Measurements from ENCODE around the gene POU5F1. TPM values are rescaled to one million over a fixed set of nuclear protein-coding genes. Genes with fewer than 3 reads are reported as not detected.
"Not testable (repeated sequence)": the region's sequence is repeated elsewhere in the genome, so short reads cannot be mapped to it uniquely, and the experiment has no call there.

The POU5F1 gene
- total and polyA plus RNA-seq, 4 donors, result 0.22 to 1.2 (median 0.84) TPM

DNA sequence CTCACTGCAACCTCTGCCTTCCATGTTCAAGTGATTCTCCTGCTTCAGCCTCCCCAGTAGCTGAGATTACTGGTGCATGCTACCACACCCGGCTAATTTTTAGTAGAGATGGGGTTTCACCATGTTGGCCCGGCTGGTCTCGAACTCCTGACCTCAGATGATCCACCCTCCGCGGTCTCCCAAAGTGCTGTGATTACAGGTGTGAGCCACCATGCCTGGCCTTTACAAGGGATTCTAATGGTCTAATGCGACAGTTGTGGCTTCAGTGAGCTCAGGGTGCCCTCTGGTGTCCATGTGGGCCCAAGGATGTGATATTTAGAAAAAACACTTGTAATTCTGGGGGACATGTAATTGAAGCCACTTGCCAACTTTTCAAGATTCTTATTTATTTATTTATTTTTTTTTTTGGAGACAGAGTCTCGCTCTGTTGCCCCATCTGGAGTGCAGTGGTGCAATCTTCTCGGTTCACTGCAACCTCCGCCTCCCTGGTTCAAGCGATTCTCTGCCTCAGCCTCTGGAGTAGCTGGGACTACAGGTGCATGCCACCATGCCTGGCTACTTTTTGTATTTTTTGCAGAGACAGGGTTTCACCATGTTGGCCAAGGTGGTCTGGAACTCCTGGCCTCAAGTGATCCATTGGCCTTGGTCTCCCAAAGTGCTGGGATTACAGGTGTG, 22.1 kb upstream of the POU5F1 start:
- not testable (repeated sequence) for H3K4me3 ChIP-seq (ENCODE audit: low read depth, low read length); H3K27ac ChIP-seq (ENCODE audit: low read depth, low read length); H3K4me1 ChIP-seq (ENCODE audit: control insufficient read depth, insufficient read depth, low read length); H3K27me3 ChIP-seq (ENCODE audit: control insufficient read depth, insufficient read depth, low read length); H3K9me3 ChIP-seq (ENCODE audit: control insufficient read depth, insufficient read depth, low read length); H3K36me3 ChIP-seq (ENCODE audit: control insufficient read depth, insufficient read depth, low read length)
- DNase-seq (ENCODE audit: low read depth in 4 of 6, low spot score in 6 of 6), result peak in 4 of 6 donors; percentile 35 to 81 (median 59)
- WGBS (ENCODE audit: insufficient coverage), result 60% methylated on average over 8 of the region's 10 CpGs

DNA sequence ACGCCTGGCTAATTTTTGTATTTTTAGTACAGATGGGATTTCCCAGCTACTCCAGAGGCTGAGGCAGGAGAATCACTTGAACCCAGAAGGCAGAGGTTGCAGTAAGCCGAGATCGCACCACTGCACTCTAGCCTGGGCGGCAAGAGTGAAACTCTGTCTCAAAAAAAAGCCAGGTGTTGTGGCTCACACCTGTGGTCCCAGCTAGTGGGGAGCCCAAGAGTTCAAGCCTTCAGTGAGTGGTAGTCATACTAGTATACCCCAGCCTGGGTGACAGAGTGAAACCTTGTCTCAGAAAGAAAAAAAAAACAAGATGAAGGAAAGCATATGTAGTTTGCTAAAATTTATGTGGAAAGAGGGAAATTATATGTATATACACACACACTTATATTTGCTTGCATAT, 20.0 kb upstream of the POU5F1 start:
- Histone ChIP-seq H3K27me3 (ENCODE audit: control insufficient read depth, insufficient read depth, low read length) (no peaks in the 10 kb centered on the region), H3K4me3 (ENCODE audit: low read depth, low read length) (no peak overlapping the region), H3K4me1 (ENCODE audit: control insufficient read depth, insufficient read depth, low read length) (no peaks in the 10 kb centered on the region), H3K36me3 (ENCODE audit: control insufficient read depth, insufficient read depth, low read length) (no peaks in the 10 kb centered on the region), H3K27ac (ENCODE audit: low read depth, low read length) (no peak overlapping the region), H3K9me3 (ENCODE audit: control insufficient read depth, insufficient read depth, low read length) (no peaks in the 10 kb centered on the region)
- WGBS (ENCODE audit: insufficient coverage), result 78% methylated on average over 4 of the region's 4 CpGs
- DNase-seq (ENCODE audit: low read depth in 4 of 6, low spot score in 6 of 6), result no peak

DNA sequence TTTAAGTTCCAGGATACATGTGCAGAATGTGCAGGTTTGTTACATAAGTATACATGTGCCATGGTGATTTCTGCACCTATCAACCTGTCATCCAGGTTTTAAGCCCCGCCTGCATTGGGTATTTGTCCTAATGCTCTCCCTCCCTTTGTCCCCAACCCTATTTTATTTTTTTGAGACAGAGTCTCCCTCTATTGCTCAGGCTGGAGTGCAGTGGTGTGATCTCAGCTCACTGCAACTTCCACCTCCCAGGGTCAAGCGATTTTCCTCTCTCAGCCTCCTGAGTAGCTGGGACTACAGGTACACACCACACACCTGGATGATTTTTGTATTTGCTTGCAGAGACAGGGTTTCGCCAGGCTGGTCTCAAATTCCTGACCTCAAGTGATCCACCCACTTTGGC, 18.7 kb upstream of the POU5F1 start:
- WGBS (ENCODE audit: insufficient coverage), result no CpG with 5 or more reads among the region's 3 CpGs
- not testable (repeated sequence) for H3K4me3 ChIP-seq (ENCODE audit: low read depth, low read length); H3K9me3 ChIP-seq (ENCODE audit: control insufficient read depth, insufficient read depth, low read length); H3K36me3 ChIP-seq (ENCODE audit: control insufficient read depth, insufficient read depth, low read length); H3K27me3 ChIP-seq (ENCODE audit: control insufficient read depth, insufficient read depth, low read length); H3K27ac ChIP-seq (ENCODE audit: low read depth, low read length); DNase-seq (ENCODE audit: low read depth in 4 of 6, low spot score in 6 of 6); H3K4me1 ChIP-seq (ENCODE audit: control insufficient read depth, insufficient read depth, low read length)

DNA sequence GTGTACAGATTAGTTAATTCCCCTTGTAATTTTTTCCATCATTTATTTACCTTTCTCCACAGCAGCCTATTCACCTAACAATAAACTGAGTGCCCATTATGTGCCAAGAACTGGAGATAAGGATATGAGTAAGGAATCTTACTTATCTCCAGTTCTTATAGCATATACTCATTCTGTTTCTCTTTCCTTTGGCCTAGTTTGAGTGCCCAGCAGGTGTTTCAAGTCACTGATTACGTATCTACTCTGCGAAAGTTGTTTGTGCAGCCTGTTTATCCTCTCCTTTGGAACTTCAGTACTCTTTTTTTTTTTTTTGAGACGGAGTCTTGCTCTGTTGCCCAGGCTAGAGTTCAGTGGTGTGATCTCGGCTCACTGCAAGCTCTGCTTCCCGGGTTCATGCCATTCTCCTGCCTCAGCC, 17.3 kb upstream of the POU5F1 start:
- Histone ChIP-seq H3K4me1 (ENCODE audit: control insufficient read depth, insufficient read depth, low read length) (no peaks in the 10 kb centered on the region), H3K36me3 (ENCODE audit: control insufficient read depth, insufficient read depth, low read length) (no peaks in the 10 kb centered on the region), H3K27ac (ENCODE audit: low read depth, low read length) (no peak overlapping the region), H3K4me3 (ENCODE audit: low read depth, low read length) (no peak overlapping the region), H3K27me3 (ENCODE audit: control insufficient read depth, insufficient read depth, low read length) (no peaks in the 10 kb centered on the region), H3K9me3 (ENCODE audit: control insufficient read depth, insufficient read depth, low read length) (no peaks in the 10 kb centered on the region)
- 81% methylated on average over 2 of the region's 5 CpGs for WGBS (ENCODE audit: insufficient coverage)
- no peak for DNase-seq (ENCODE audit: low read depth in 4 of 6, low spot score in 6 of 6)

DNA sequence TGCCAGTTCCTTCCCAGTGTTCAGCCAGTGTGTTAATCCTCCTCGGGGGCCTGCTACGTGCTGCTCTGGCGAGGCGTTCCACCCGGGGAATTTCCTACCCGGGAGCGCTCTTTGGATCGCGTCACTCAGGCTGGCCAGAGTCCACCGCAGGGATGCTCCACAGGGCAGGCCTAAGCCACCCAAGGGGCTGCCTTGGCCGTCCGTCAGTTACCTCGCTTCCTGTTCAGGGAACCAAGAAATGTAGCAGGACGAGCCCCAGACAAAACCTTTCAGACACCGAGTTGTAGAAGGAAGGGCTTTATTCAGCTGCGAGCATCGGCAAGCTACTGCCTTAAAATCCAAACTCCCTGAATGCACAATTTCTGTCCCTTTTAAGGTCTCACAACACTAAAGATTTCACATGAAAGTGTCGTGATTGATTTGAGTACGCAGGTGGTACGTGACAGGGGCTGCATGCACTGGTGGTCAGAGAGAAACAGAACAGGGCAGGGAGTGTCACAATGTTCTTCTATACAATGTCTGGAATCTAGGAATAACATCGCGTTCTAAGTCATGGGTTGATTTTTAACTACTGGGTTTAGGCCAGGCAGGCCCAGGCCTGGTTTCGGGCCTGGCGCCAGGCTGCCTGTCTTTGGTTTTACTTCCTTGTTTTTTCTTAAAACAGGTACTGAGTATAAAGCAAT, 15.7 kb upstream of the POU5F1 start:
- DNase-seq (ENCODE audit: low read depth in 4 of 6, low spot score in 6 of 6), result no peak
- WGBS (ENCODE audit: insufficient coverage), result 77% methylated on average over 15 of the region's 24 CpGs
- no peaks in the 10 kb centered on the region for H3K9me3 ChIP-seq (ENCODE audit: control insufficient read depth, insufficient read depth, low read length)
- no peak overlapping the region for H3K4me3 ChIP-seq (ENCODE audit: low read depth, low read length)
- H3K27ac ChIP-seq (ENCODE audit: low read depth, low read length), result no peak overlapping the region
- H3K4me1 ChIP-seq (ENCODE audit: control insufficient read depth, insufficient read depth, low read length), result no peaks in the 10 kb centered on the region
- H3K27me3 ChIP-seq (ENCODE audit: control insufficient read depth, insufficient read depth, low read length), result no peaks in the 10 kb centered on the region
- H3K36me3 ChIP-seq (ENCODE audit: control insufficient read depth, insufficient read depth, low read length), result no peaks in the 10 kb centered on the region

DNA sequence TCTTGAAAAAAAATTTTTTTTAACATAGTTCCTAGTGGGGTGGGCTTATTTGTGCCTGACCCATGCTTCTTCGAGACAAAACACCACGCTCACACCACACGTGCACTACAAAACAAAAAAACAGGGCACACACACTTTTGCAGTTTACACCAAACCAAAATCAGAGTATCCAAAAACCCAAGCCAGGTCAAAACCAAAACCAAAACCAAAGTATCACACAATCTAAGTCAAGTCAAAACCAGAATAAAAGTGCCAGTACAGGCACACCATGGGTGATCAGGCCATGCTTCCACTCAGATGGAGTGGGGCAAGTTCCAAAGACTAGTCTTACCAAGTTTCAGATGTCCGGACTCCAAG, 15.2 kb upstream of the POU5F1 start:
- not testable (repeated sequence) for H3K27ac ChIP-seq (ENCODE audit: low read depth, low read length); H3K27me3 ChIP-seq (ENCODE audit: control insufficient read depth, insufficient read depth, low read length); H3K9me3 ChIP-seq (ENCODE audit: control insufficient read depth, insufficient read depth, low read length); H3K4me3 ChIP-seq (ENCODE audit: low read depth, low read length); H3K36me3 ChIP-seq (ENCODE audit: control insufficient read depth, insufficient read depth, low read length); H3K4me1 ChIP-seq (ENCODE audit: control insufficient read depth, insufficient read depth, low read length); DNase-seq (ENCODE audit: low read depth in 4 of 6, low spot score in 6 of 6)
- WGBS (ENCODE audit: insufficient coverage), result 94% methylated on average over 4 of the region's 4 CpGs

DNA sequence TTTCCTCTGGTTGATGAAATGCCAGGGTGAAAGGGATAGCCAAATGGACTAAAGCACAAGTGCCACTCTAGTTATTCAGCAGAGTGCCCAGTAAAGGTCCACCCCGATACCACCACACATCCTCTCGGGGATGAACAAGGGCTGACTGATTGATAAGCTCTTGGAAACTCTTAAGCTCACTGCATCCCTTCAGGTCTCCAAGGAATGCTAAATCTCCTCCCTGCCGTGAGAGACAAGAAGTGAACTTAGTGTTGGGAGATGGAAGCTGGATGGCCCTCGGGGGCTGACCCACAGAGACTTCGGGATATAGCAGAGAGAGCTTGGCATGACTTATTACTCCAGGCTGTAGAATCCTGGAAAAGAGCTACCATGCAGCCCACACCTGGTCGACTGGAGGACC, 13.4 kb upstream of the POU5F1 start:
- not testable (repeated sequence) for H3K27ac ChIP-seq (ENCODE audit: low read depth, low read length); H3K4me3 ChIP-seq (ENCODE audit: low read depth, low read length); H3K9me3 ChIP-seq (ENCODE audit: control insufficient read depth, insufficient read depth, low read length); H3K4me1 ChIP-seq (ENCODE audit: control insufficient read depth, insufficient read depth, low read length); H3K27me3 ChIP-seq (ENCODE audit: control insufficient read depth, insufficient read depth, low read length); H3K36me3 ChIP-seq (ENCODE audit: control insufficient read depth, insufficient read depth, low read length); DNase-seq (ENCODE audit: low read depth in 4 of 6, low spot score in 6 of 6)
- WGBS (ENCODE audit: insufficient coverage), result 20% methylated on average over 1 of the region's 6 CpGs

DNA sequence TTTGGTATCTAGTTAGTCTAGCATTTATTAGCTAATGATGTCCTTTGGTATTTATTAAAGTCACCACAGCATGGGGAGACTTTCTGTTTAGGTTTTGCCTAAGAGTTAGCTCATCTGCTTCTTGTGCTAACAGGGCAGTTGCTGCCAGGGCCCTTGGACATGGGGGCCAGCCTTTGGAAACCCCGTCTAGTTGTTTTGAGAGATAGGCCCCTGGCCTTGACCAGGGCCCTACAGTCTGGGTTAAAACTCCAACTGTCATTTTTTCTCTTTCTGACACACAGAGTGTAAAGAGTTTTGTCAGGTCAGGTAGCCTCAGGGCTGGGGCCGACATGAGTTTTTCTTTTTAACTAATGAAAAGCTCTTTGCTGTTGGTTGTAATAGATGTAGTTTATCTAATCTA, 12.8 kb upstream of the POU5F1 start:
- not testable (repeated sequence) for H3K4me1 ChIP-seq (ENCODE audit: control insufficient read depth, insufficient read depth, low read length); H3K27me3 ChIP-seq (ENCODE audit: control insufficient read depth, insufficient read depth, low read length); H3K27ac ChIP-seq (ENCODE audit: low read depth, low read length); DNase-seq (ENCODE audit: low read depth in 4 of 6, low spot score in 6 of 6); H3K9me3 ChIP-seq (ENCODE audit: control insufficient read depth, insufficient read depth, low read length); H3K4me3 ChIP-seq (ENCODE audit: low read depth, low read length); H3K36me3 ChIP-seq (ENCODE audit: control insufficient read depth, insufficient read depth, low read length)
- no CpG with 5 or more reads among the region's 2 CpGs for WGBS (ENCODE audit: insufficient coverage)

DNA sequence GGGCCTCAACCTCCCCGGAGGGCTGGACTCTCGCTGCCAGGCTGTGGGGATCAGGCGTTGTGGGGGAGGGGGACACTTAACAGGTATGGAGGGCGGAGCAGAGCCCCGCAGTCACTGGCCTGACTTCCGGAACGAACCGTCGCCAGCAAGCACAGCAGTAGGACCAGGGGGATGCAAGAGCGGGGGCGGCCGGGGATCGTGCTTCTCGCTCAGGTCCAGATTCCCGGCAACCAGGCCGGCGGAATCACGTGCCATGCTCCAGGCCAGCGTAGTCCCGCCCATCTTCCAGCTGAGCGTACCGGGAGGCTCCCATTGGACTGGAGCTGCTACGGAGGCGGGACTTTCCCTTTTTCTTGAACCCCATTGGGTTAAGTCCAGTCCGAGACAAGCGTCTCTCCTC, 10.0 kb upstream of the POU5F1 start:
- Histone ChIP-seq H3K4me3 (ENCODE audit: low read depth, low read length) (peak overlapping the region; percentile 38), H3K27ac (ENCODE audit: low read depth, low read length) (no peak overlapping the region), H3K27me3 (ENCODE audit: control insufficient read depth, insufficient read depth, low read length) (no peaks in the 10 kb centered on the region), H3K9me3 (ENCODE audit: control insufficient read depth, insufficient read depth, low read length) (no peaks in the 10 kb centered on the region), H3K36me3 (ENCODE audit: control insufficient read depth, insufficient read depth, low read length) (peaks cover 2% of the 10 kb centered on the region), H3K4me1 (ENCODE audit: control insufficient read depth, insufficient read depth, low read length) (no peaks in the 10 kb centered on the region)
- WGBS (ENCODE audit: insufficient coverage), result 67% methylated on average over 23 of the region's 26 CpGs
- peak in 2 of 6 donors; percentile 77 to 85 for DNase-seq (ENCODE audit: low read depth in 4 of 6, low spot score in 6 of 6)

DNA sequence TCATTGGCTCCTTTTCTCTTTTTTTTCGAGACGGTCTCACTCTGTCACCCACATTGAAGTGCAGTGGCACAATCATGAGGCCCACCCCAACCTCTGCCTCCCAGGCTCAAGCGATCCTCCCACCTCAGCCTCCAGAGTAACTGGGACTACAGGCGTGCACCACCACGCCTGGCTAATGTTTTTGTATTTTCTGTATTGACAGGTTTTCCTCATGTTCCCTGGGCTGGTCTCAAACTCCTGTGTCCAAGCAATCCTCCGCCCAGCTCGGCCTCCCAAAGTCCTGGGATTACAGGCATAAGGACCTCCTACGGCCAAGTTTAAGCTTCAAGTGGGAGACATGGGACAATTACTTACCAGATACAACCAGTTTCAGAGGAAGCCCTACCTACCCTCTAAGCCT, 9.4 kb upstream of the POU5F1 start:
- Histone ChIP-seq H3K36me3 (ENCODE audit: control insufficient read depth, insufficient read depth, low read length) (peaks cover 2% of the 10 kb centered on the region), H3K27ac (ENCODE audit: low read depth, low read length) (no peak overlapping the region)

More for the DNA sequence above, 9.4 kb upstream of the POU5F1 start:
- Histone ChIP-seq H3K9me3 (ENCODE audit: control insufficient read depth, insufficient read depth, low read length) (no peaks in the 10 kb centered on the region), H3K4me1 (ENCODE audit: control insufficient read depth, insufficient read depth, low read length) (no peaks in the 10 kb centered on the region), H3K27me3 (ENCODE audit: control insufficient read depth, insufficient read depth, low read length) (no peaks in the 10 kb centered on the region), H3K4me3 (ENCODE audit: low read depth, low read length) (peak overlapping the region; percentile 38)
- DNase-seq (ENCODE audit: low read depth in 4 of 6, low spot score in 6 of 6), result no peak
- WGBS (ENCODE audit: insufficient coverage), result 94% methylated on average over 5 of the region's 8 CpGs
